GM23248 (cell line): ENCODE results near the gene MGAT5. TPM values are rescaled to one million over a fixed set of nuclear protein-coding genes. Genes with fewer than 3 reads are reported as not detected.

Experiments
- DNase-seq: peaks from one replicate; pipeline ENCODE4 v3.0.0-alpha.2; 2015
- H2AFZ ChIP-seq: fragments of 200-600 bp; sonication (generic); 2 replicates; pipeline ENCODE4 v1.6.1; 2016; ENCODE audit warnings: antibody characterized with exemption
- H3F3A ChIP-seq: fragments of 200-600 bp; sonication (generic); 2 replicates; pipeline ENCODE4 v1.6.1; 2016; ENCODE audit warnings: mild to moderate bottlenecking, antibody characterized with exemption, mixed run types; ENCODE audit not compliant: insufficient read depth
- H3K27ac ChIP-seq: fragments of 200-600 bp; sonication (generic); 2 replicates; pipeline ENCODE4 v1.5.1; 2016; ENCODE audit warnings: mild to moderate bottlenecking
- H3K27me3 ChIP-seq: fragments of 200-600 bp; sonication (generic); replicated peaks from 2 replicates; pipeline ENCODE4 v1.6.1; 2016; ENCODE audit warnings: mild to moderate bottlenecking; ENCODE audit not compliant: insufficient read depth
- H3K36me3 ChIP-seq: fragments of 200-600 bp; sonication (generic); 2 replicates; pipeline ENCODE4 v1.6.1; 2016; ENCODE audit warnings: low read depth, mild to moderate bottlenecking
- H3K4me1 ChIP-seq: fragments of 200-600 bp; sonication (generic); 2 replicates; pipeline ENCODE4 v1.6.1; 2016; ENCODE audit warnings: mild to moderate bottlenecking; ENCODE audit not compliant: insufficient read depth
- H3K4me2 ChIP-seq: fragments of 200-600 bp; sonication (generic); one replicate; pipeline ENCODE4 v1.6.1; 2016; ENCODE audit warnings: mild to moderate bottlenecking; ENCODE audit not compliant: unreplicated experiment
- H3K4me3 ChIP-seq: fragments of 200-600 bp; sonication (generic); 2 replicates; pipeline ENCODE4 v1.5.1; 2016; ENCODE audit warnings: mild to moderate bottlenecking
- H3K79me2 ChIP-seq: fragments of 200-600 bp; sonication (generic); 2 replicates; pipeline ENCODE4 v1.6.1; 2016; ENCODE audit warnings: mild to moderate bottlenecking; ENCODE audit not compliant: insufficient read depth
- H3K9ac ChIP-seq: fragments of 200-600 bp; sonication (generic); 2 replicates; pipeline ENCODE4 v1.6.1; 2016; ENCODE audit warnings: mild to moderate bottlenecking
- H3K9me2 ChIP-seq: fragments of 200-600 bp; sonication (generic); 2 replicates; pipeline ENCODE4 v1.6.1; 2016; ENCODE audit warnings: mixed run types, mild to moderate bottlenecking, moderate library complexity; ENCODE audit not compliant: insufficient read depth
- H3K9me3 ChIP-seq: fragments of 200-600 bp; sonication (generic); one replicate; pipeline ENCODE4 v1.6.1; 2017; ENCODE audit warnings: low read depth
- H4K20me1 ChIP-seq: fragments of 200-600 bp; sonication (generic); 2 replicates; pipeline ENCODE4 v1.6.0; 2016; ENCODE audit not compliant: insufficient read depth
- EZH2 ChIP-seq: fragments of 200-600 bp; sonication (generic); IDR thresholded peaks from 2 replicates; pipeline ENCODE4 v1.6.1; 2018; ENCODE audit warnings: antibody characterized with exemption, mild to moderate bottlenecking; ENCODE audit not compliant: insufficient read depth, poor library complexity, severe bottlenecking
- EZH2phosphoT487 ChIP-seq: fragments of 200-600 bp; sonication (generic); IDR thresholded peaks from 2 replicates; pipeline ENCODE4 v1.6.1; 2018; ENCODE audit warnings: antibody characterized with exemption, moderate library complexity, mild to moderate bottlenecking, low read depth; ENCODE audit not compliant: insufficient read depth
- WGBS, 2 experiments: methylation state at CpG; one replicate each; pipeline ENCODE4 v1.1.6; 2015 to 2017; ENCODE audit warnings: low lambda C conversion rate in 2 of 2, low coverage in 1 of 2; ENCODE audit errors: missing lambda C conversion rate in 2 of 2; 5-methylcytosine and 5-hydroxymethylcytosine counted together
- in situ Hi-C: fragments of 300-500 bp; cut with MboI; formaldehyde crosslinking; loops from 2 replicates; pipeline ENCODE4 v1.15.0; 2020
- polyA plus RNA-seq: library from polyadenylated mRNA; unstranded; fragments of >200 nt; fragmentation: Nextera tagmentation; extraction: Ambion mirVana; gene quantifications from 2 replicates; pipeline ENCODE4 v1.2.1, GENCODE V29; 2016
- total RNA-seq: library from RNA; depleted of rRNA; stranded (reverse); fragments of >200 nt; shearing (Covaris generic); gene quantifications from 2 replicates; pipeline ENCODE4 v1.2.3, GENCODE V29; 2014

The MGAT5 gene
- total and polyA plus RNA-seq, 2 experiments from 2014 or later = 1.8 to 15.9 TPM

DNA sequence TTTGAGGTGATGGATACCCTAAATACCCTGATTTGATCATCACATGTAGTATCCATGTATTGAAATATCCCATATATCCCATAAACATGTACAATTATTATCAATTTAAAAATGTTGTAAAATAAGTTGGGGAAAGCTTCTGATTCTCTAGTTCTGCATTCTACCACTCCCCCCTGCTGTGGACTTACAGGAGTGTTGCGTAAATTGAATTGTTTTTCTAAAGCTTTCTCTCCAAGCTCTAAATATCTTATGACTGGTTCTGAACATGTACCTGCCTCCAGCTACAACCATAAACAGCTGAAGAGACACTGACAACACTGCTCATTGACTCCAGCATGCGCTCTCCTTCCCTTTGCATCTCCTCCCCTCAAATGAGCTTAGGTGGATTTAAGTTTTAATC, 145.2 kb downstream of the MGAT5 start:
- Histone ChIP-seq H3K9me3 (no peaks in the 10 kb centered on the region), H3K27me3 (no peaks in the 10 kb centered on the region), H3K9ac (no peak overlapping the region), H3F3A (peaks cover 33% of the 10 kb centered on the region), H3K4me2 (peak overlapping the region; percentile 12), H3K79me2 (no peaks in the 10 kb centered on the region), H3K4me1 (peaks cover 48% of the 10 kb centered on the region), H3K27ac (peak overlapping the region; percentile 42; the same call in 1 of the 2 replicates), H2AFZ (no peak overlapping the region), H3K36me3 (no peaks in the 10 kb centered on the region), H3K4me3 (no peak overlapping the region), H4K20me1 (no peaks in the 10 kb centered on the region), H3K9me2 (no peaks in the 10 kb centered on the region)
- WGBS, 2 experiments = 98 to 99% methylated on average over 2 of the region's 2 CpGs
- TF ChIP-seq EZH2 (no peak), EZH2phosphoT487 (no peak)
- in situ Hi-C loops = no loop called here
- peak; percentile 33 for DNase-seq

DNA sequence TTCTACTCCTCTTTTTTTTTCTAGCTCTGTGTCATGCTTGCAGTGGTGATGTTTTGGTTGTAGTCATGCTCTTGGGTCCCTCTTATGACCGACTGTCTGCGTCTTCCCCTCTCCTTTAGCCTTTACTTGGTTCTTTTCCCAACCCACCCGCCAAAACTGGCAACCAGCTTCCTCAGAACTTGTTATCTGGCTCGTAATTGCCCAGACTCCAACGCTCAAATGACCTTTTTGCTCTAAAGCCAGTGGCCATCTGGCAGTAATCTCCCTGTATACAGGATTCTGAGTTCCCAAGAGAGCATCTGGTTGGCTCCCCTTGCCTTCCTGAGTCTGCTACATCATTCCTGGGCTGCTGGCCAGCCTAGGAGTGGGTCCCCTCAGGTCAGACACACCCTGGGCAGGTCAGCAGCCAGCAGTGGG, 147.2 kb downstream of the MGAT5 start:
- H3K4me2 ChIP-seq = peak overlapping the region; percentile 17
- no peaks in the 10 kb centered on the region for H3K9me2 ChIP-seq
- H4K20me1 ChIP-seq = no peaks in the 10 kb centered on the region
- H3K27me3 ChIP-seq = no peaks in the 10 kb centered on the region
- H3K36me3 ChIP-seq = no peaks in the 10 kb centered on the region
- in situ Hi-C loops = loop anchor here (25.0 kb wide), 1 partner anchor 514 kb away; no protein-coding TSS in a partner anchor
- no peak for TF ChIP-seq EZH2phosphoT487
- TF ChIP-seq EZH2 = no peak
- WGBS, 2 experiments = 21 to 27% methylated on average over 5 of the region's 5 CpGs
- H3K4me1 ChIP-seq = peaks cover 62% of the 10 kb centered on the region
- H3K27ac ChIP-seq = peak overlapping the region; percentile 79
- H3F3A ChIP-seq = peaks cover 45% of the 10 kb centered on the region
- H3K79me2 ChIP-seq = no peaks in the 10 kb centered on the region
- no peak overlapping the region for H3K4me3 ChIP-seq
- peak; percentile 59 for DNase-seq
- H3K9me3 ChIP-seq = no peaks in the 10 kb centered on the region
- H3K9ac ChIP-seq = no peak overlapping the region
- no peak overlapping the region for H2AFZ ChIP-seq

DNA sequence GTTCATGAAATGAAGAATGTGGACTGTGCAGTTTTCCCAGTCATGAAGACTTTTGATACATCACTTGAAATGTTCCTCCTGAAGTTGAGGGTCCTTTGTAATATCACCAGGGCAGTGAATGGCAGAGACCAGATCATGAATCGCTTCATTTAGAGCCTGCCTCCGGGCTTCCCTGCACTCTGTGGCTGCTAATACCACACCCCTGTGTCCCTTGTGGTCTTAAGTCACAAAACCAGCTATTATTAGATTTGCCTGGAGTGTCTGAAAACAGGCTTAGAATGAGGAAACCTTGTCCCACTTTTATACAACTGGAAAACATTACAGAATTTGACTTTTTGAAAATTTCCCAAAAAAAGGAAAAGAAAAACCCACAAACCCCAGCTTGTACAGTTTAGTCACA, 147.9 kb downstream of the MGAT5 start:
- Histone ChIP-seq H4K20me1 (no peaks in the 10 kb centered on the region), H3K9me2 (no peaks in the 10 kb centered on the region), H3K79me2 (no peaks in the 10 kb centered on the region), H3K9ac (peak overlapping the region; percentile 44), H3K36me3 (no peaks in the 10 kb centered on the region), H3K4me1 (peaks cover 66% of the 10 kb centered on the region), H2AFZ (no peak overlapping the region), H3K27ac (peak overlapping the region; percentile 79), H3F3A (peaks cover 50% of the 10 kb centered on the region), H3K27me3 (no peaks in the 10 kb centered on the region), H3K4me2 (peak overlapping the region; percentile 17), H3K9me3 (no peaks in the 10 kb centered on the region), H3K4me3 (no peak overlapping the region)
- peak; percentile 68 for DNase-seq
- in situ Hi-C loops = loop anchor here (25.0 kb wide), 1 partner anchor 514 kb away; no protein-coding TSS in a partner anchor
- WGBS, 2 experiments = 10 to 11% methylated on average over 2 of the region's 2 CpGs
- no peak for TF ChIP-seq EZH2phosphoT487
- no peak for TF ChIP-seq EZH2

DNA sequence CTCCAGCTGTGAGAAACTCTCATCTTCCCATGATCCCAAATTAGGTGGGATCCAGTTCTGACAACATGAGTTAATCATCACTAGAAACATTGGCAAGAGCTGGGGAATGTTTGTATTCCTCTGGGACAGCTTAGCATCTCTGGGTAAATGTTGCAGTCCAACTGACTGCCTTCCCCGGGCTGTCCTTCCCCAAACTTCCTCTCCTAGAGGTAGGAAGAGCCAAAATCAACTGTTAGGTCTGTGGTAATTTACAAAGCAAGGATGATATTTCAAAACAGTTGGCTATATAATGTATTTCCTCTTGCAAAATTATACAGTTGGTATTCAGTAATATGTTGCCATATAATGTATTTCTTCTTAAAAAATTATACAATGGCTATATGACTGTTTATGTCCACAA, 148.5 kb downstream of the MGAT5 start:
- H3K9me2 ChIP-seq = no peaks in the 10 kb centered on the region
- no peaks in the 10 kb centered on the region for H4K20me1 ChIP-seq
- DNase-seq = peak; percentile 91
- WGBS, 2 experiments = 0% methylated on average over 1 of the region's 1 CpG
- no peak overlapping the region for H2AFZ ChIP-seq
- H3K4me3 ChIP-seq = no peak overlapping the region
- TF ChIP-seq EZH2 (no peak), EZH2phosphoT487 (0 out of 2 replicates have a peak, but pooled peaks have one; percentile 66)
- in situ Hi-C loops = loop anchor here (25.0 kb wide), 1 partner anchor 515 kb away; no protein-coding TSS in a partner anchor
- H3F3A ChIP-seq = peaks cover 50% of the 10 kb centered on the region
- H3K36me3 ChIP-seq = no peaks in the 10 kb centered on the region
- H3K27ac ChIP-seq = peak overlapping the region; percentile 79
- peak overlapping the region; percentile 44 for H3K9ac ChIP-seq
- peak overlapping the region; percentile 29 for H3K4me2 ChIP-seq
- no peaks in the 10 kb centered on the region for H3K9me3 ChIP-seq
- H3K27me3 ChIP-seq = no peaks in the 10 kb centered on the region
- H3K4me1 ChIP-seq = peaks cover 66% of the 10 kb centered on the region
- no peaks in the 10 kb centered on the region for H3K79me2 ChIP-seq
